ENCODE data around the gene BAZ2B.
"Not testable (repeated sequence)": the region's sequence is repeated elsewhere in the genome, so short reads cannot be mapped to it uniquely, and the experiment has no call there.

DNA sequence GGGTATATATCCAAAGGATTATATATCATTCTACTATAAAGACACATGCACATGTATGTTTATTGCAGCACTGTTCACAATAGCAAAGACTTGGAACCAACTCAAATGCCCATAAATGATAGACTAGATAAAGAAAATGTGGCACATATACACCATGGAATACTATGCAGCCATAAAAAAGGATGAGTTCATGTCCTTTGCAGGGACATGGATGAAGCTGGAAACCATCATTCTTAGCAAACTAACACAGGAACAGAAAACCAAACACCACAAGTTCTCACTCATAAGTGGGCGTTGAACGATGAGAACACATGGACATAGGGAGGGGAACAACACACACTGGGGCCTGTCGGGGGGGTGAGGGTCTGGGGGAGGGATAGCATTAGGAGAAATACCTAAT lies 254.7 kb downstream of the BAZ2B start:
- TF ChIP-seq, protein P1, sequence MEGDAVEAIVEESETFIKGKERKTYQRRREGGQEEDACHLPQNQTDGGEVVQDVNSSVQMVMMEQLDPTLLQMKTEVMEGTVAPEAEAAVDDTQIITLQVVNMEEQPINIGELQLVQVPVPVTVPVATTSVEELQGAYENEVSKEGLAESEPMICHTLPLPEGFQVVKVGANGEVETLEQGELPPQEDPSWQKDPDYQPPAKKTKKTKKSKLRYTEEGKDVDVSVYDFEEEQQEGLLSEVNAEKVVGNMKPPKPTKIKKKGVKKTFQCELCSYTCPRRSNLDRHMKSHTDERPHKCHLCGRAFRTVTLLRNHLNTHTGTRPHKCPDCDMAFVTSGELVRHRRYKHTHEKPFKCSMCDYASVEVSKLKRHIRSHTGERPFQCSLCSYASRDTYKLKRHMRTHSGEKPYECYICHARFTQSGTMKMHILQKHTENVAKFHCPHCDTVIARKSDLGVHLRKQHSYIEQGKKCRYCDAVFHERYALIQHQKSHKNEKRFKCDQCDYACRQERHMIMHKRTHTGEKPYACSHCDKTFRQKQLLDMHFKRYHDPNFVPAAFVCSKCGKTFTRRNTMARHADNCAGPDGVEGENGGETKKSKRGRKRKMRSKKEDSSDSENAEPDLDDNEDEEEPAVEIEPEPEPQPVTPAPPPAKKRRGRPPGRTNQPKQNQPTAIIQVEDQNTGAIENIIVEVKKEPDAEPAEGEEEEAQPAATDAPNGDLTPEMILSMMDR (IDR thresholded peaks at IDR 0.05 in 8 of 11, conservative IDR thresholded peaks at IDR 0.05 in 3 of 11): not testable (repeated sequence)
- not testable (repeated sequence) for TF ChIP-seq POLR2AphosphoS5 (IDR thresholded peaks at IDR 0.05)
